Esophagus squamous epithelium (tissue), 5 donors: ENCODE results near the gene KIAA1671. TPM values are rescaled to one million over a fixed set of nuclear protein-coding genes. Genes with fewer than 3 reads are reported as not detected.

Experiments used
- DNase-seq: peaks from one replicate; lab custom pipeline; 2025; lab: John Stamatoyannopoulos, UW
- H3K27ac ChIP-seq, 4 donors: fragments of 200-600 bp; sonication (generic); one replicate each; pipeline ENCODE4 v1.5.1; 2016 to 2019; ENCODE audit warnings: mild to moderate bottlenecking in 1 of 4
- H3K27me3 ChIP-seq, 4 donors: fragments of 200-600 bp; sonication (generic); 1 replicate in 3 of 4; 2 replicates in 1 of 4; pipeline versions ENCODE4 v1.5.1 to v1.6.0; 2017 to 2021; ENCODE audit warnings: antibody characterized with exemption in 1 of 4
- H3K36me3 ChIP-seq, 3 donors: fragments of 200-600 bp; sonication (generic); one replicate each; pipeline ENCODE4 v1.5.1; 2016 to 2019
- H3K4me1 ChIP-seq, 3 donors: fragments of 200-600 bp; sonication (generic); one replicate each; pipeline ENCODE4 v1.5.1; 2017 to 2019
- H3K4me3 ChIP-seq, 4 donors: fragments of 200-600 bp; sonication (generic); 1 replicate in 3 of 4; 2 replicates in 1 of 4; pipeline ENCODE4 v1.5.1; 2016 to 2019; ENCODE audit warnings: mild to moderate bottlenecking in 2 of 4, moderate library complexity in 1 of 4
- H3K9me3 ChIP-seq, 3 donors: fragments of 200-600 bp; sonication (generic); one replicate each; pipeline ENCODE4 v1.5.1; 2016 to 2019
- CTCF ChIP-seq, 6 experiments: fragments of 450-650 bp in 4 of 6; fragments of 200-600 bp in 2 of 6; sonication (generic) in 2 of 6; IDR thresholded peaks; one replicate each; pipeline ENCODE4 v1.5.1; 2016 to 2019; ENCODE audit warnings: antibody characterized with exemption in 6 of 6, mild to moderate bottlenecking in 4 of 6, moderate library complexity in 4 of 6
- POLR2A ChIP-seq, 4 donors: fragments of 450-650 bp; IDR thresholded peaks; one replicate each; pipeline ENCODE4 v1.6.1; 2017; ENCODE audit warnings: antibody characterized with exemption in 4 of 4, mild to moderate bottlenecking in 4 of 4, moderate library complexity in 3 of 4
- WGBS, 2 donors: methylation state at CpG; one replicate each; pipeline ENCODE4 v1.1.5; 2018; 5-methylcytosine and 5-hydroxymethylcytosine counted together
- intact Hi-C: fragments of 100-400 bp; cut with DNase I; formaldehyde crosslinking; loops from one replicate; pipeline ENCODE4 v1.15.0; 2022
- total RNA-seq, 4 donors: library from RNA; depleted of rRNA; stranded (reverse); fragments of >200 nt; gene quantifications; one replicate each; pipeline ENCODE4 v1.1.0, GENCODE V29; 2016
- donor health status: DM: yes; HTN: yes; CAD: no.

KIAA1671 gene
- total RNA-seq, 4 donors from 2014 or later: 43.1 to 73.2 (median 47.5) TPM

DNA sequence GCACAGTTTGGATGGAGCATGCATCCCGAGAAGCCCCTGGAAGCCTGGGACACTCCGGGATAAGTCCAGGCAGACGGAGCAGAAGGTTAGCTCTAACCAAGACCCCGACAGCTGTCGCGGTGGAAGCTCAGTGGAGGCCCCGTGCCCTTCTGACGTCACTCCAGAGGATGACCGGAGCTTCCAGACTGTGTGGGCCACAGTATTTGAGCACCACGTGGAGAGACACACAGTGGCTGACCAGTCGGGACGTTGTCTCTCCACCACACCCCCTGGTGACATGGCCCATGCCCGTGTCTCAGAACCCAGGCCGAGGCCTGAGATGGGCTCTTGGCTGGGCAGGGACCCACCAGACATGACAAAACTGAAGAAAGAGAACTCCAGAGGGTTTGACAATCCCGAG, 86.3 kb downstream of the KIAA1671 start:
- Histone ChIP-seq H3K27me3 (no peaks in the 10 kb centered on the region), H3K4me1 (peaks cover 0 to 2% (median 0%) of the 10 kb centered on the region in 3 donors), H3K27ac (no peak overlapping the region), H3K4me3 (no peak overlapping the region), H3K9me3 (no peaks in the 10 kb centered on the region), H3K36me3 (peaks cover 0 to 99% (median 0%) of the 10 kb centered on the region in 3 donors)
- no peak for TF ChIP-seq CTCF (IDR thresholded peaks at IDR 0.05)
- no peak for TF ChIP-seq POLR2A (IDR thresholded peaks at IDR 0.05)
- no peak for DNase-seq
- WGBS, 2 donors: 89 to 97% methylated on average over 9 to 12 of the region's 15 CpGs
- intact Hi-C loops: no loop called here

DNA sequence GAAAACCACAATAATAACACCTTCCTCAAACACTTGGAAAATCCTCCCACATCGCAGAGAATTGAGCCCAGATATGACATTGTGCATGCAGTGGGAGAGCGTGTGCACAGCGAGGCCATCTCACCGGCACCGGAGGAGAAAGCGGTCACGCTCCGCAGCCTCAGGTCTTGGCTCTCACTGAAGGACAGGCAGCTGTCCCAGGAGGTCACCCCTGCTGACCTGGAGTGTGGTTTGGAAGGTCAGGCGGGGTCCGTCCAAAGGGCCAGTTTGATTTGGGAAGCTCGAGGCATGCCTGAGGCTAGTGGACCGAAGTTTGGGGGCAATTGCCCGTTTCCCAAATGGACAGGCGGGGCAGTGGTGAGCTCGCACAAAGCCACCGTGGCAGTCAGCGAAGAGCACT, 86.7 kb downstream of the KIAA1671 start:
- DNase-seq: no peak
- peaks cover 0 to 99% (median 0%) of the 10 kb centered on the region in 3 donors for H3K36me3 ChIP-seq
- no peak overlapping the region for H3K27ac ChIP-seq
- 87 to 91% methylated on average over 13 to 15 of the region's 17 CpGs for WGBS, 2 donors
- H3K4me3 ChIP-seq: no peak overlapping the region
- TF ChIP-seq CTCF (IDR thresholded peaks at IDR 0.05) (no peak), POLR2A (IDR thresholded peaks at IDR 0.05) (no peak)
- intact Hi-C loops: no loop called here
- no peaks in the 10 kb centered on the region for H3K9me3 ChIP-seq
- peaks cover 0 to 7% (median 0%) of the 10 kb centered on the region in 3 donors for H3K4me1 ChIP-seq
- no peaks in the 10 kb centered on the region for H3K27me3 ChIP-seq

GRCh38 chr22:25039754-25040153, 87.2 kb downstream of the KIAA1671 start:
- 50 to 90% methylated on average over 2 to 11 of the region's 14 CpGs for WGBS, 2 donors
- TF ChIP-seq POLR2A (IDR thresholded peaks at IDR 0.05) (no peak), CTCF (IDR thresholded peaks at IDR 0.05) (no peak)
- no peak overlapping the region for H3K4me3 ChIP-seq
- H3K27me3 ChIP-seq: no peaks in the 10 kb centered on the region
- no peak overlapping the region for H3K27ac ChIP-seq
- H3K4me1 ChIP-seq: peaks cover 0 to 12% (median 0%) of the 10 kb centered on the region in 3 donors
- DNase-seq: no peak
- peaks cover 0 to 97% (median 0%) of the 10 kb centered on the region in 3 donors for H3K36me3 ChIP-seq
- intact Hi-C loops: no loop called here
- no peaks in the 10 kb centered on the region for H3K9me3 ChIP-seq

DNA sequence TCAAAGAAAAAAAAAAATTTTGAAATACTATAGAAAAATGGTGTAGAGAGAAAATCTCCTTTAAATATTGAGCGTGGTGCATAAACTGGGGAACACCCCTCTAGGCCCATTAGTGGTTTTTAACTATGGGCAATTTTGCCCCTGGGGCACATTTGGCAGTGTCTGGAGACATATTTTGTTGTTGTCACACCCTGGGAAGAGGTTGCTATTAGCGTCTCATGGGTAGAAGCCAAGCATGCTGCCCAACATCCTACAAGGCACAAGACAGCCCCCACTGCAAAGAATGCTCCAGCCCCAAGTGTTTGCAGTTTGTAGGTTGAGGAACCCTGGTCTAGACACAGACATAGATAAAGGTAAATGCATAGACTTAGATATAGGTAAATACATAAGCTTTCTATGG, 92.6 kb downstream of the KIAA1671 start:
- no peak overlapping the region for H3K4me3 ChIP-seq
- H3K36me3 ChIP-seq: peaks cover 0 to 55% (median 0%) of the 10 kb centered on the region in 3 donors
- intact Hi-C loops: no loop called here
- 57 to 60% methylated on average over 2 of the region's 2 CpGs for WGBS, 2 donors
- no peak for DNase-seq
- no peak for TF ChIP-seq POLR2A (IDR thresholded peaks at IDR 0.05)
- TF ChIP-seq CTCF (IDR thresholded peaks at IDR 0.05): no peak
- H3K4me1 ChIP-seq: peaks cover 0 to 16% (median 0%) of the 10 kb centered on the region in 3 donors
- H3K27ac ChIP-seq: no peak overlapping the region
- H3K27me3 ChIP-seq: no peaks in the 10 kb centered on the region
- no peaks in the 10 kb centered on the region for H3K9me3 ChIP-seq

DNA sequence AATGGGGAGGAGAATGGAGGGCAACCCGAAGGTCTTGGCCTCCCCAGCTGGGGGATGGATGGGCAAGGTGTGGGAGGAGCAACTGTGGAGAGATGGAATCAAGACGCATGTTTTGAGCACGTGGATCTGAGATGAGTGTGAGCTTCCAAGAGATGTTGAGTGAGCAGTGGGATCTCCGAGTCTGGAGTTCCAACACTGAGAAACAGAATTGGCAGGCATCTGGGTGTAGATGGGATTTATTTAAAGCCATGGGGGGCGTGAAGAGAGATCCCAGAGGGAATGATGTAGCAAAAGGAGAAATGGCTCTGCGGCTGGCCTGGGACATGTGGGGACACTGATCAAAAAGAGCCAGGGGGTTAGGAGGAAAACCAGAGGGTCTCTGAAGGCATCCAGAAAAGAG, 95.6 kb downstream of the KIAA1671 start:
- TF ChIP-seq CTCF (IDR thresholded peaks at IDR 0.05) (no peak), POLR2A (IDR thresholded peaks at IDR 0.05) (no peak)
- Histone ChIP-seq H3K36me3 (peaks cover 0 to 57% (median 0%) of the 10 kb centered on the region in 3 donors), H3K9me3 (peaks cover 0 to 10% (median 6%) of the 10 kb centered on the region in 3 donors), H3K4me1 (peaks cover 0 to 24% (median 0%) of the 10 kb centered on the region in 3 donors), H3K27me3 (no peaks in the 10 kb centered on the region), H3K4me3 (no peak overlapping the region), H3K27ac (no peak overlapping the region)
- no peak for DNase-seq
- 81 to 84% methylated on average over 6 of the region's 6 CpGs for WGBS, 2 donors
- intact Hi-C loops: loop anchor here (2.0 kb wide), 1 partner anchor 95 kb away; the partner anchor contains the start of gene KIAA1671
